ENCODE measurements around the gene VRK1.

DNA sequence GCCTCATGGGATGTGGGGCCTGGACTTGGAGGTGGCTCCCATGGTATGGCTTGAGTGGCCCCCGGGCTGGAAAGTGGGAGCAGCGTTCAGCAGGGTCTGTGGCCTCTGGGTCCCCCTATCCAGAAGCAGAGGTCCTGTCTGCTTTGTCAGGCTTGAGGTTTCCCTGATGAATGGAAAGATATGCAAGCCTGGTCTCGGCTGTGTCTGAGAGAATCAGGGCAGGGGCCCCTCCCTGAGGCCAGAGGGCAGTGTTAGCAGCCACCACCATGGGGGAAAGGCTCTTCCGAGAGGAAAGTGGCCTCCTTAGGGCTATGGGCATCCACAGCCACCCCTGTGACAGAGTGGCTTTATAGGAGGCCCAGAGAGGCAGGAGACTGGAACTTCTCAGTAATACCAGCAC lies 128.2 kb downstream of the VRK1 start:
- TF ChIP-seq, protein P1, sequence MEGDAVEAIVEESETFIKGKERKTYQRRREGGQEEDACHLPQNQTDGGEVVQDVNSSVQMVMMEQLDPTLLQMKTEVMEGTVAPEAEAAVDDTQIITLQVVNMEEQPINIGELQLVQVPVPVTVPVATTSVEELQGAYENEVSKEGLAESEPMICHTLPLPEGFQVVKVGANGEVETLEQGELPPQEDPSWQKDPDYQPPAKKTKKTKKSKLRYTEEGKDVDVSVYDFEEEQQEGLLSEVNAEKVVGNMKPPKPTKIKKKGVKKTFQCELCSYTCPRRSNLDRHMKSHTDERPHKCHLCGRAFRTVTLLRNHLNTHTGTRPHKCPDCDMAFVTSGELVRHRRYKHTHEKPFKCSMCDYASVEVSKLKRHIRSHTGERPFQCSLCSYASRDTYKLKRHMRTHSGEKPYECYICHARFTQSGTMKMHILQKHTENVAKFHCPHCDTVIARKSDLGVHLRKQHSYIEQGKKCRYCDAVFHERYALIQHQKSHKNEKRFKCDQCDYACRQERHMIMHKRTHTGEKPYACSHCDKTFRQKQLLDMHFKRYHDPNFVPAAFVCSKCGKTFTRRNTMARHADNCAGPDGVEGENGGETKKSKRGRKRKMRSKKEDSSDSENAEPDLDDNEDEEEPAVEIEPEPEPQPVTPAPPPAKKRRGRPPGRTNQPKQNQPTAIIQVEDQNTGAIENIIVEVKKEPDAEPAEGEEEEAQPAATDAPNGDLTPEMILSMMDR (conservative IDR thresholded peaks at IDR 0.05; ENCODE audit: low read depth, low read length), result no peak
- no peak for TF ChIP-seq MAFK (IDR thresholded peaks at IDR 0.05; ENCODE audit: low read depth, low read length)
- TF ChIP-seq POLR2A (IDR thresholded peaks at IDR 0.05; ENCODE audit: low read depth, low read length), result no peak
- no peak for TF ChIP-seq MAZ (IDR thresholded peaks at IDR 0.05; ENCODE audit: borderline replicate concordance, low read depth, low read length)
- TF ChIP-seq RAD21 (IDR thresholded peaks at IDR 0.05; ENCODE audit: low read length), result no peak
- TF ChIP-seq BHLHE40 (IDR thresholded peaks at IDR 0.05; ENCODE audit: low read depth, low read length), result no peak
